Dendritic cell treated with granulocyte-macrophage colony-stimulating factor and Interleukin-4, amounts not matched to agents 40 ng/mL and 50 ng/mL, for 4 days (primary cell): Measurements from ENCODE around the gene GBP2.
"Not testable (repeated sequence)": the region's sequence is repeated elsewhere in the genome, so short reads cannot be mapped to it uniquely, and the experiment has no call there.

ENCODE experiments used
- H3K27ac Mint-ChIP-seq: one replicate; pipeline ENCODE4 v1.8.0; 2022; ENCODE audit warnings: mild to moderate bottlenecking, mixed read lengths
- H3K27me3 Mint-ChIP-seq: one replicate; pipeline ENCODE4 v1.8.0; 2022; ENCODE audit warnings: mild to moderate bottlenecking, mixed read lengths
- H3K36me3 Mint-ChIP-seq: one replicate; pipeline ENCODE4 v1.8.0; 2022; ENCODE audit warnings: low read depth, mixed read lengths
- H3K4me1 Mint-ChIP-seq: one replicate; pipeline ENCODE4 v1.8.0; 2022; ENCODE audit warnings: low read depth, mixed read lengths
- H3K4me3 Mint-ChIP-seq: one replicate; pipeline ENCODE4 v1.8.0; 2022; ENCODE audit warnings: mild to moderate bottlenecking, moderate library complexity, mixed read lengths
- H3K9me3 Mint-ChIP-seq: one replicate; pipeline ENCODE4 v1.8.0; 2022; ENCODE audit warnings: mixed read lengths
- intact Hi-C: fragments of 100-400 bp; cut with micrococcal nuclease; formaldehyde crosslinking; loops from one replicate; pipeline ENCODE4 v1.15.0; 2022

Gene GBP2

DNA sequence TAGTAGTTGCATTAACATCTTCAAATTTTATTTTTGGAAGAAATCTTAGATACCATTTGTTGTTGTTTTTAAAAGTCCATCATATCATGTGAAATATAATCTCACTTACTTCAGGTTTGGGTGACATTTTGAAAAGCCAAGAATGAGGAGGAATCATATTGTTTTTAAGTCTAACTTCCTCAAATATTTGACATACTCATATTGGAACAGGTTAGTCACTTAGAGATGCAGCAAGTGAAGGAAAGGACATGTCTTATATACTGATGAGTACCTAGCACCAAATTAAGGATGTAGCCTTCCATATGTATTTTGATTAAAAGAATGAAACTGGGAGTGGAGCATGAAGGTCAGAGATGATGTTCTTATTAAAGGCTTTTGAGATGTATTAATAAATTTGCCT is 23.9 kb downstream of the GBP2 start:
- peaks cover 6% of the 10 kb centered on the region for H3K4me1 Mint-ChIP-seq
- no peak overlapping the region for H3K27ac Mint-ChIP-seq
- H3K9me3 Mint-ChIP-seq: peaks cover 12% of the 10 kb centered on the region
- no peak overlapping the region for H3K4me3 Mint-ChIP-seq
- peaks cover 28% of the 10 kb centered on the region for H3K36me3 Mint-ChIP-seq
- peaks cover 2% of the 10 kb centered on the region for H3K27me3 Mint-ChIP-seq
- intact Hi-C loops: no loop called here

DNA sequence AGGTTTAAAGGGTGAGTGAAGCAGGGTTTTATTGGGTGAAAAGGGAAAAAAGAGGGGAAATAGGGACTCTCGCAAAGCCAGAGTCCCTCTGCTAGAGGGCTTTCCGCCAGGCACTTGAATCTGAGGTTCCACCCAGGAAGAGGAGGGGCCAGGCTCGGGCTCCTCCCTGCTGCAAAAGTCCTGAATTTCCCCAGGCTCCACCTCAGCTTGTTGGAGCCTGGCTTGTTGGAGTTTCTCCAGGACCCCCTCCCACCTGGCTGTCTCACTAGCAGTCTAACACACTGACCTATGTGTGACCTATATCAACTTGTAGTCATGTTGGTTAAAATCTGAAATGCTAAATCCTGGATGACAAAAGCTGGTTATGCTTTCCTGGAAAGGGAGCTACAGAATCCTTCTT is 25.5 kb downstream of the GBP2 start:
- H3K9me3 Mint-ChIP-seq: peaks cover 23% of the 10 kb centered on the region

DNA sequence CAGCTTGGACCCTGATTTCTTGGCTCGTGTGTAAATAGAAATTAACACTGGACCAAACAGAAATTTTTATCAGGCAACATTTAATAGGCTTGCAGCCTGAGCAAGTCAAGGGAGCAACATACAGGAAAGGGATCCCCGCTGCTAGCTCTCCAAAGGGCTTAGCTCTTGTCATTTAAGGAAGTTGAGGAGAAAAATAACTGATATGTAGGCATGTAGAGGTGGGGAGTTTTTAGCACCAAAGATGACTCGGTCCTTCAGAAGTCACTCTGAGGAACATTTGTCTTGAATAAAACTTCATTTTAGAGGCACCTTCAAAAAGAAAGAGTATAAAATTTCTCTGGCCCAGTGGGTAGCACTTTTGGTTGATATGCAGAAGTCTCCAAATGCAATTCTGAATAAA is 27.1 kb downstream of the GBP2 start:
- Mint-ChIP-seq H3K27ac (no peak overlapping the region), H3K9me3 (peaks cover 23% of the 10 kb centered on the region)
- intact Hi-C loops: no loop called here

More for the DNA sequence above, 25.5 kb downstream of the GBP2 start:
- Mint-ChIP-seq H3K4me1 (peaks cover 6% of the 10 kb centered on the region), H3K27ac (no peak overlapping the region), H3K4me3 (no peak overlapping the region), H3K27me3 (peaks cover 2% of the 10 kb centered on the region), H3K36me3 (peaks cover 12% of the 10 kb centered on the region)
- intact Hi-C loops: no loop called here

DNA sequence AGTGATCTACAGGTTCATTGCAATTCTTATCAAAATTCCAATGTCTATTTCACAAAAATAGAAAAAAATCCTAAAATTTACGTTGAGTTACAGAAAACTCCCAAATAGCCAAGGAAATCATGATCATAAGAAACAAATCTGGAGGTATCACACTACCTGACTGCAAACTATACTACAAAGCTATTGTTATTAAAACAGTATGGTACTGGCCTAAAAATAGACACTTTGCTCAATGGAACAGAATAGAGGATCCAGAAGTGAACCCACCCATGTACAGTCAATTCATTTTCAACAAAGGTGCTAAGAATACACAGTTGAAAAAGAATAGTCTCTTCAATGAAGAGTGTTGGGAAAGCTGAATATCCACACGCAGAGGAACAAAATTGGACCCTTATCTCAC is 30.2 kb downstream of the GBP2 start:
- Mint-ChIP-seq H3K36me3 (no peaks in the 10 kb centered on the region), H3K9me3 (peaks cover 23% of the 10 kb centered on the region), H3K4me3 (no peak overlapping the region), H3K27me3 (peaks cover 2% of the 10 kb centered on the region), H3K4me1 (peaks cover 6% of the 10 kb centered on the region), H3K27ac (no peak overlapping the region)
- intact Hi-C loops: no loop called here

More for the DNA sequence above, 27.1 kb downstream of the GBP2 start:
- Mint-ChIP-seq H3K4me1 (peaks cover 6% of the 10 kb centered on the region), H3K4me3 (no peak overlapping the region), H3K27me3 (peaks cover 2% of the 10 kb centered on the region), H3K36me3 (no peaks in the 10 kb centered on the region)

DNA sequence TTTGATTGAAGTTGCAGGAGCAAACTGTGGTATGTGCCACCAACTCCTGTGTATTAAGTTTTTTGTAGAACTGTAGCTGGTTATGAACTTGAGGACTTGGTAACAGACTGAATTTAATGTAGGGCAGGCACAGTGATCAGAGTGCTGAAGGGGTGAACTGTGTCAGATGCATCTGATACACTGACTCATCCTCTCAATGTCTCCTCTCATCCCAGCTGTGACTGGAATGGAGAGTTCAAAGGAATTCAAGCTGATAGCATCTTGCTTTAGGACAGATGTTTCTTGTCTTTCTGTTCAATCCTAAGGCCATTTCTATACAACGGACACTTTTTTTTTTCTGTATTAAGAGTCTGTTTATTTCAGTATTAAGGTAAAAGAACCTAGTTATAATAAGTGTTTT is 36.0 kb downstream of the GBP2 start:
- Mint-ChIP-seq H3K36me3 (no peaks in the 10 kb centered on the region), H3K4me3 (no peak overlapping the region), H3K27ac (no peak overlapping the region), H3K27me3 (no peaks in the 10 kb centered on the region), H3K9me3 (no peaks in the 10 kb centered on the region), H3K4me1 (peaks cover 5% of the 10 kb centered on the region)
- intact Hi-C loops: loop anchor here (5.0 kb wide), 1 partner anchor 93 kb away; no protein-coding TSS in a partner anchor

DNA sequence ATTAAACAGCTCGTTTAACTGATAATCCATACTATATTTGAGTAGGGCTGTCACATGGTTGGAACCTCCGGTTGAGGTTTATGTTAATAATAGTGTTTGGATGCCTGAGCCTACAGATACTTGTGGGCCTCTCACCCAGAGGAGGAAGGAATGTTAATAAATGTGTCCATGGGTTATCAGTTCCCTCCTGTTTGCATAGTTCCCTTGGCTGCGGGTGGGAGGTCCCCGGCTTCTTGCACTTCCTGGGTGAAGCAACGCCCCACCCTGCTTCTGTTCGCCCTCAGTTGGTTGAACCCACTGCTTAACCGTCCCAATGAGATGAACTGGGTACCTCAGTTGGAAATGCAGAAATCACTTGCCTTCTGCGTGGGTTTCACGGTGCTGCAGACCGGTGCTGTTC is 37.3 kb downstream of the GBP2 start:
- H3K27me3 Mint-ChIP-seq: no peaks in the 10 kb centered on the region
- no peaks in the 10 kb centered on the region for H3K36me3 Mint-ChIP-seq

DNA sequence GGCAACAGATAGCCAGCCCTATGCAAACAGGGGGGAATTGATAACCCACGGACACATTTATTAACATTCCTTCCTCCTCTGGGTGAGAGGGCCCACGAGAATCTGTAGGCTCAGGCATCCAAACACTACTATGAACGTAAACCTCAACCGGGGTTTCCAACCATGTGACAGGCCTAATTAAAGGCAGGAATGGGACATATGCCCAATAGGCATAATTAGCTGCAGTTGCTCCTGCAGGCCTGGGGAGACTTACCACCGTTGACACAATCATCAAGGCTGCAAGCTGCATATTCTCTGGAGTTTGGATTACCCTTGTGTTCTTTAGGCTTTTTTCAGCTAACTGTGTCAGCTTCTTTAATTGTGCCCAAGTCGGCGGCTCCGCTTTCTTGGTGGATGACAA is 38.7 kb downstream of the GBP2 start:
- intact Hi-C loops: loop anchor here (2.0 to 5.0 kb wide), 2 partner anchors 90 to 368 kb away; no protein-coding TSS in a partner anchor
- Mint-ChIP-seq H3K9me3 (no peaks in the 10 kb centered on the region), H3K4me3 (no peak overlapping the region), H3K36me3 (no peaks in the 10 kb centered on the region), H3K4me1 (peaks cover 11% of the 10 kb centered on the region), H3K27me3 (no peaks in the 10 kb centered on the region), H3K27ac (no peak overlapping the region)

More for the DNA sequence above, 37.3 kb downstream of the GBP2 start:
- intact Hi-C loops: loop anchor here (5.0 kb wide), 1 partner anchor 91 kb away; no protein-coding TSS in a partner anchor
- H3K4me1 Mint-ChIP-seq: peaks cover 11% of the 10 kb centered on the region
- no peak overlapping the region for H3K27ac Mint-ChIP-seq
- no peak overlapping the region for H3K4me3 Mint-ChIP-seq
- H3K9me3 Mint-ChIP-seq: no peaks in the 10 kb centered on the region

DNA sequence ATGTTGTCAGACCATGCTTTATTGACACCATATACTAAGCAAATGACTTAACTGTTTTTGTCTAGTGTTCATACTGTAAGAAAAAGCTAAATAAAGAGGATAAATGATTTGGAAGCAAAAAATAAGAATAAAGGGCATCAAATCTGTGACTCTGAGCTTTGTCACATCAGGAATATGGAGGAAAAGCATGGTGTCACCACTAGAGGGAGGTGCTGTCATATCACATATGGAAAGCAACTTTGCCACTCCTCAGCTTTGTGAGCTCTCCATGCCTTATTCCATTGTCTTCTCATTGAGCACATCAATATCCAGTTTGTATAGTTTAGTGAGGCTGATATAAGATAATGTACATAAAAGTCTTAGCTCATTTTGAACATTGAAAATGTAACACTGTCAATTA is 40.1 kb downstream of the GBP2 start:
- intact Hi-C loops: loop anchor here (1.0 to 5.0 kb wide), 3 partner anchors 88 to 369 kb away; no protein-coding TSS in a partner anchor
- Mint-ChIP-seq H3K27ac (no peak overlapping the region), H3K27me3 (no peaks in the 10 kb centered on the region), H3K4me1 (peaks cover 18% of the 10 kb centered on the region), H3K4me3 (no peak overlapping the region), H3K36me3 (no peaks in the 10 kb centered on the region), H3K9me3 (no peaks in the 10 kb centered on the region)

DNA sequence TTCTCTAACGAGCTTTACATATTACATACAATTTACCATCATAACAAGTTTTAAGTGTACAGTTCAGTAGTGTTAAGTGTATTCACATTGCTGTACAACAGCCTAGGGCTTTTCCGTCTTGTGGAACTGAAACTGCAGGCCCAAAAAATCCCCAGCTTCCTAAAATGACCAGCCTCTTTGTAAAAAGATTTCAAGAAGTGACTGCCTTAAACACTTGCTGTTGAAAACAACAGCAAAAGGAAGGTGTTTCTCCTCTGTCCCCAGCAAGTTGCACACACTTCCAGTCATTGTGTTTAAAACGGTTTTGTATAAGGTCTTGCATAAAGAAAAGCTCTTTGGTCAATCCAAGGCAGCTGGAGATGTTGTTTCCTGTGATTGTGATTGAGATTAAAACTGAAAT is 44.9 kb downstream of the GBP2 start:
- Mint-ChIP-seq H3K27ac (peak overlapping the region; percentile 70), H3K36me3 (peaks cover 6% of the 10 kb centered on the region)

DNA sequence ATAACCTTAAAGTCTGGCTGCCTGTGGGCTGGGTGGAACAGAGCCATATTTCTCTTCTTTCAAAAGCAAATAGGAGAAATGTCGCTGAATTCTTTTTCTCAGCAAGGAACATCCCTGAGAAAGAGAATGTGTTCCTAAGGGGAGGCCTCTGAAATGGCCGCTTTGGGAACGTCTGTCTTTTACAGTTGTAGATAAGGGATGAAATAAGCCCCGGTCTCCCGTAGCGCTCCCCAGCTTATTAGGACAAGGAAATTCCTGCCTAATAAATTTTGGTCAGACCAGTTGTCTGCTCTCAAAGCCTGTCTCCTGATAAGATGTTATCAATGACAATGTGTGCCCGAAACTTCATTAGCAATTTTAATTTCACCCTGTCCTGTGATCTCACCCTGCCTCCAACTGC is 45.8 kb downstream of the GBP2 start:
- H3K9me3 Mint-ChIP-seq: peaks cover 19% of the 10 kb centered on the region

More for the DNA sequence above, 44.9 kb downstream of the GBP2 start:
- H3K27me3 Mint-ChIP-seq: no peaks in the 10 kb centered on the region
- H3K4me3 Mint-ChIP-seq: no peak overlapping the region
- peaks cover 17% of the 10 kb centered on the region for H3K9me3 Mint-ChIP-seq
- peaks cover 17% of the 10 kb centered on the region for H3K4me1 Mint-ChIP-seq
- intact Hi-C loops: no loop called here

DNA sequence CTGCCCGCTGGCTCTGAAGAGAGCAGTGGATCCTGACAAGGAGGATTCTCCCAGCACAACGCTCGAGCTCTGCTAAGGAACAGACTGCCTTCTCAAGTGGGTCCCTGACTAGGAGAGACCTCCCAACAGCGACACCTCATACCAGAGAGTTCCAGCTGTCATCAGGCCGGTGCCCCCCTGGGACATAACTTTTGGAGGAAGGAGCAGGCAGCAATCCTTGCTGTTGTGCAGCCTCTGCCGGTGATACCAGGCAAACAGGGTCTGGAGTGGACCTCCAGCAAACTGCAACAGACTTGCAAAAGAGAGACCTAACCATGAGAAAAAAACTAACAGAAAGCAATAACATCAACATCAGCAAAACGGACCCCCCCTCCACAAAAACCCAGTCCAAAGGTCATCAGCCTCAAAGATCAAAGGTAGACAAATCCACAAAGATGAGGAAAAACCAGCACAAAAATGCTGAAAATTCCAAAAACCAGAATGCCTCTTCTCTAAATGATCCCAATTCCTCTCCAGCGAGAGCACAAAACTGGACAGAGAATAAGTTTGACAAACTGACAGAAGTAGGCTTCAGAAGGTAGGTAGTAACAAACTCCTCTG is 53.3 kb downstream of the GBP2 start:
- H3K4me3 Mint-ChIP-seq, intact Hi-C loops, H3K36me3 Mint-ChIP-seq, H3K27ac Mint-ChIP-seq, H3K27me3 Mint-ChIP-seq: not testable (repeated sequence)
- Mint-ChIP-seq H3K4me1 (peaks cover 11% of the 10 kb centered on the region), H3K9me3 (peaks cover 13% of the 10 kb centered on the region)

More for the DNA sequence above, 45.8 kb downstream of the GBP2 start:
- H3K27ac Mint-ChIP-seq: peak overlapping the region; percentile 70
- intact Hi-C loops, H3K36me3 Mint-ChIP-seq, H3K4me3 Mint-ChIP-seq, H3K27me3 Mint-ChIP-seq: not testable (repeated sequence)
- peaks cover 17% of the 10 kb centered on the region for H3K4me1 Mint-ChIP-seq

DNA sequence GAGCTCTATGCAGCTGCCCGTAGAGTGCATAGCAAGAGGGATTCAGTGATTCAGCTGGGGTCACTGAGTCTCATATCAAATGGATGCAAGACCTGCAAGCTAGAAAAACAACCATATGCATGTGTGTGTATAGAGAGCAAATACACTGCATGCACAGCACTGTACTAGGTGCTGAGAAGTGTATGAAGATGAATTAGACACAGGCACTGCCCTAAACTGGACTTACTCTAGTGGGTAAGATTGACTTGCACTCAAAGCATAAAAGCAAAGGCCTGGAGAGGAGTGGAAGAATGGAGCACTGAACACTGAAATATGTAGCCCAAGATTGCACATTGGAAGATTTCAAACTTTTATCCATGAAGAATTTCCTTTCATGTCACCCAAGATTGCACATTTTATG is 55.4 kb downstream of the GBP2 start:
- intact Hi-C loops: no loop called here

DNA sequence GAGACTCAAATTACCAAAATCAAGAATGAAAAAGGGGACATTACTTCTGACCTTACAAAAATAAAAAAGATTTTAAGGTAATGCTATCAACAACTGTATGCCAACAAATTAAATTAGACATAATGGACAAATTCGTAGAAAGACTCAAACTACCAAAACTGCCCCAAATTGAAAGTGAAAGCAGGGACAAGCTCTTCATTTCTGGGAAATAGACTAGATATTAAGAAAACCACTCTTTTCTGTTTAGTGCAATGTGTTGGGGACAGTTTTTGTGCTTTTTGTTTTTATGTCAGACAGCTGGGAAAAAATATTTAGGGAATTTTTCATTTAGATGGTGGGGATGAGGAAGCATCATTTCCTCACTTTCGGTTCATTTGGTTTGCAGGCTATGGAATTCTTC is 56.0 kb downstream of the GBP2 start:
- intact Hi-C loops: no loop called here
- Mint-ChIP-seq H3K4me3 (peak overlapping the region; percentile 70), H3K27me3 (peaks cover 4% of the 10 kb centered on the region), H3K27ac (peak overlapping the region; percentile 80), H3K4me1 (peaks cover 11% of the 10 kb centered on the region), H3K9me3 (peaks cover 11% of the 10 kb centered on the region), H3K36me3 (no peaks in the 10 kb centered on the region)

More for the DNA sequence above, 55.4 kb downstream of the GBP2 start:
- H3K27me3 Mint-ChIP-seq: peaks cover 4% of the 10 kb centered on the region
- H3K9me3 Mint-ChIP-seq: peaks cover 13% of the 10 kb centered on the region
- peak overlapping the region; percentile 80 for H3K27ac Mint-ChIP-seq
- peaks cover 11% of the 10 kb centered on the region for H3K4me1 Mint-ChIP-seq
- H3K4me3 Mint-ChIP-seq: no peak overlapping the region
- H3K36me3 Mint-ChIP-seq: no peaks in the 10 kb centered on the region

DNA sequence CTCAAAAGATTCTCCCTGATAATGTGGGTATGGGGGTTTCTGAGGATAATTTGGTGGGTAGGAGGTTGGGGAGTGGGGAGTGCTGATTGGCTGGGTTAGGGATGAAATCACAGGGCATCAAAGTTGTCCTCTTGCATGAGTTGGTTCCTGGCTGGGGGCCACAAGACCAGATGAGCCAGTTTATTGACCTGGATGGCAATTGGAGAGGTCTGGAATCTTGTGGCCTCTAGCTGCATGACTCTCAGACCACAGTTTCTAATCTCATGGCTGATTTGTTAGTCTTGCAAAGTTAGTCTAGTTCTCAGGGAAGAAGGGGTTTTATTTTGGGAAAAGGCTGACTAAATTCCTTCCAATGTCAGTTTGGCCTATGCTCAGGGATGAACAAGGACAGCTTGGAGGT is 57.6 kb downstream of the GBP2 start:
- Mint-ChIP-seq H3K27ac (peak overlapping the region; percentile 6), H3K4me1 (peaks cover 25% of the 10 kb centered on the region), H3K27me3 (peaks cover 4% of the 10 kb centered on the region), H3K36me3 (no peaks in the 10 kb centered on the region), H3K9me3 (no peaks in the 10 kb centered on the region), H3K4me3 (no peak overlapping the region)
- intact Hi-C loops: no loop called here
